ENCODE results near the gene MOCOS.

Gene MOCOS

DNA sequence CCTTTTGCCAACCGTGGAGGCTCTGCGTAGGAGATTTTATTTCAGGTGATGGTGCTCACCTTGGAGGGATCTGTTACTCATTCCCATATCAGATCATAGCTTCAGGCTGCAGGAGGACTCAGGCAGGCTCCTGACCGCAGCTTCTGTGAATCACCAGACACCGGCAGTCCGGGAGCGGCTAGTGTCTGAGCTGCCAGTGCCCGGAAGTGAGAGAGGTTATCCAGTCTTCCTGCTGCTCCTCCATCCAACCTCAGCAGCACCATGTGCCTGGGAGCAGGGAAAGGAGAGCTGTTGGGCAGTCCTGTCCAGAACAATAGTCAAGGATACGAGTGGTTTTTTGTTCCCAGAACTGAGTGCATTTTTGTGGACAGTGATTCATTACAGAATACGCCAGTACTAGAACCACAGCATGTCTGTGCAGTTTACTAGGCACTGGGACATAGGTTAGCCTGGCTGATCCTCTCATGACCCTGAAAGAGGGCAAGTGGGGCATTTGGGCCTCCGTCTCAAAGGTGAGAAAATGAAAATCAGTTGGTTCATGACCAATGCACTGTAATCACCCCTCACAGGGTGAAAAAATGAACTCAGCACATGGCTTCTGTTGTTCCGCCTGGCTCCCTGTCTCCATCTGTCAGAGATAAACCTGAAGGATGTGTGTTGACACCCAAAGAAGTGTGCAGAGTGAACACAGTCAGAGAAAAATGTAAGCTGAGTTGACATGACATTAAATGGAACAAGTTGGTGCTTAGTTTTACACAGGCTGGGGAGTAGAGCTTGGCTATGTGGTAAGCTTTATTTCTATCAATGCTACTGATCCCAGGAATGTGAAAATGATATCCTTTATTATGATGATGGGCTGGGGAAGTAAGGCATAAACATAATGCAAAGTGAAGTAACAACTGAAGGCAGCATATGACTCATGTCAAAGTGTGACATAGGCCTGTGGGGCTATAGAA, 122.4 kb downstream of the MOCOS start:
- DNase-seq: no peak

DNA sequence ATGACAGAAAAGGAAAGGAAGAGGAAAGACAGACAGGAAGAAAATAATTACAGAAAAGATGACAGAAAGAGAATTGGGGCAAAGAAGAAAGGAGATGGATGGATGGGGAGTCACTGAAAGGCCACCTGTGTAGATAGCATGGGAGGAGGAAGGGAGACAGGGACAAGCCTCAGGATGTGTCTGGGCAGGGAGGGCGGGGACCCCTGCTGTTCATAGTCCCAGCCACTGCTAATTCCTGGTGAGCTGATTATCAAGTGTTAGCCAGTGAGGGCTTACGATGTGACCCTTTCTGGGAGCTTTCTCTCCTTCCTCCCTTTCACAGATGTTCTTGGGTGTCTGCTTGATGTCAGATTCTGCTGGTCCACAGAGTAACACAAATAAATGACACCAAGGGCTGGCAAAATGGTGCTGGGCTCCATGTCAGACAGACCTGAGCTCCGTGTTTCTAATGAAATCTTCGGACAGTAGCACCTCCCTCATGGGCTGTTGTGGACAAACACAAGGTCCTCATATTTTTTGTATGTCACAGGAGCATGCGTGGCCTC, 123.8 kb downstream of the MOCOS start:
- no peak for DNase-seq

DNA sequence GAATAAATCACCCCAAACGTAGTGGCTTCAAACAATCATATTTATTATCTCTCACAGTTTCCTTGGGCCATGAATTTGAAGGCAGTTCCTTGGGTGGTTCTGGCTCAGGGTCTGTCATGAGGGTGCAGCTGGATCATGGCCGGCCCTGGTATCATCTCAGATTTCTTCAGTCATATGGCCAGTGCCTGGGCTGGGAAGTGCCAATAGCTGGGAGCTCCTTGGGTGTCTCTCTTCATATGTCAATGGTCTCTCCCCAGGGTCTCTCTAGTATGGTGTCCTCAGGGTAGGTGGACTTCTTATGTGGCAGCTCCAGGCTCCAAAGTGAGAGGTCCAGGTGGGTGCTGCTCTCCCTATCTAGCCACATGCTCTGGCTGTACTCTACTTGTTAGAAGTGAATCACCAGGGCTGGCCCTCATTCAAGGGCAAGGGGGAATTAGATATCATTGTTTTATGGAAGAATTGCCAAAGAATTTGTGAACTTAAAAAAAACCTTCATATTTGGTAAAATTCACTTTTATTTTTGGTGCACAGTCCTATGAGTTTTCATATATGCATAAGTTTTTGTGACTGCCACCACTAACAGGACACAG, 125.6 kb downstream of the MOCOS start:
- no peak for DNase-seq

DNA sequence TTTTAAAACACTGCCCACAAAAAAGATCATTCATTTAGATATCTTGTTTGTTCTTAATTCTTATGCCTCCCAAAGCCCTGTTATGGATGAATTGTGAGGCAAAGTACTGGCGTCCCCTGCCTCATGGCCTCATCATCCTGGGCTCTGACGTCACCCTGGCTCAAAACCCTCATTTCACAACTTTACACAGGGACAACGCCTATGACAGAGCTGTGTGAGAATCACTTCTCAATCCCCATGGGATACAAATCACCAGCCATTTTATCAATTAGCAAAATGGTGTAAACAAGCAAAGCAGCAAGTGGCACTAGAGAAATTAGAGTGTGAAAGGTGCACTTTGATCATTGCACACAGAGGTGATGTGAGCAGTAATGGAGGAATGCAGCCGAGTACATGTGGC, 126.8 kb downstream of the MOCOS start:
- DNase-seq: no peak

DNA sequence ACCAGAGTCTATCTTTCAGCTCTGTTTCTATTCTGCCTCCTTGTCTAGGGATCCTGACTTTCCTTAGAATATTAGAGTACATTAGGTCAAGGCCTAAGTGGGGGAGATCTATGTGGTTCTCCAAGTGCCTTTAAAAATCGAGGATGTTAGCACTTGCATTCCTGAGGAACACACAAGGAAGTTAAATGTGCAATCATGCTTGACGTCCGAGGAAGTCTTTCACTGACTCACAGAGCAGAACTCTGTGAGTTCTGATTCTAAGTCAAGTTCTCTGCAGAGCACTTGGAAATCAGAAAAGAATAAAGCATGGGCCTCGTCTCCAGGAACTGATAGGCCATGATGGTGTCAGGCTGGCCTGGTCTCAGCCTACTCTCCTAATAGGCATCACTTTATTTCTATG, 127.5 kb downstream of the MOCOS start:
- DNase-seq: no peak

DNA sequence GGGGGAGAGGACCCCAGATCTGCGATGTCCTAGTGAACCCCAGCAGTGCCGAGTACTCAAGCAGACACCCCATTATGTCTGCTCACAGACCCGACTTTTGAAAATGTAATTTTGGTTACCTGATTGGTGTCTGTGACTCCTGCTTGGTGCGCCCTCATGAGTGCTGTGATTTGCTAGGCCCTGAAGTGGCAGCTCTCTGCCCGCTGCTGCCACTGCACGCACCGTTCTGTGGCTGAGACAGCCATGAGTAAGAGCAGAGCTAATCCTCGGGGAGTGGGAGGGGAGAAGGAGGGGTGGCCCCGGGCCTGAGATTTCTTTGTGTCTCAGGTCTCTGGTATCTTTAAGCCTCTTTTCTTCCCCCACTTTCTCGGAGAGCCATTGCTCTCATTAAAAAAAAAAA, 128.4 kb downstream of the MOCOS start:
- DNase-seq: no peak

DNA sequence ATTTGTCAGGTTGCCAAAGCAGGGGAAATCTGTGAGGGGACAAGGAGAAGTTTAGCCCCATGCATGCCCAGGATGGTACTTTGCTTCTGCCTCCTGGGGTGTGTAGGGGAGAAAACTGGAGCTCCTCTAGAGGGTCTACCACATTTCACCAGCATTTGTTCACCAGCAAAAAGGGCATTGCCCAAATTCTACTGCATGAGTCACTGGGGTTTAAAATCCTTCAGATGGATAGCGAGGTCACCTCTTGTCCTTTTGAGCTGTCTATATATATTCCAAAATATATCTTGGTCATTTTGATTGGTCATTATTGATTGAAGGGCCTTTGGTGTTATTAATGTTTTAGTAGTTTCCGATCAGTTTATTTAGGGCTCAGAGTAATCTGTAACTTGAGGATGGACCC, 128.9 kb downstream of the MOCOS start:
- no peak for DNase-seq
